HG02642 (cell line): ENCODE measurements around the gene MYL10.

Experiments used
- ATAC-seq: cut with Tn5 transposase; IDR thresholded peaks from one replicate; pipeline ENCODE4 v1.9.1; 2021; ENCODE audit warnings: mild to moderate bottlenecking; ENCODE audit not compliant: unreplicated experiment, poor library complexity

The MYL10 gene

DNA sequence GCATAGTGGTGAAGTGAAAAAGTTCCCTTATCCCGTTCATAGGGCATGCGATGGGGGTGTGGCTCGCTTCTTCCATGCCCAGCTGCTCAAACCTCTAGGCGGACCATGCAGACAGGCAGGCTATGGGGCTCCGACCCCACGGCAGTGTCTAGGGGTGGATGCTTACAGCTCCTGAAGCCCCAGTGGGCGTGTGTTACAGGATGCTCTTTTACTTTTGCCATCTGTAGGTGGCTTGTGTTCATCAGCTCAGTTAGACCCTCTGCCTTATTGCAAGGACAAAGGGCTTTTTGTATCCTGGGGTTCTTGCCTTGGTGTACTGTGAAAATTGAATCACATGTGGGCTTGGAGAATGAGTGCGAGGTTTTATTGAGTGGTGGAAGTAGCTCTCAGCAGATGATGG lies at the start of gene MYL10:
MYL10 (minus strand) TSS at position 126 of the 400 bp plus-strand sequence. CDS start 178 bp downstream, outside the sequence.
- ATAC-seq = no peak

DNA sequence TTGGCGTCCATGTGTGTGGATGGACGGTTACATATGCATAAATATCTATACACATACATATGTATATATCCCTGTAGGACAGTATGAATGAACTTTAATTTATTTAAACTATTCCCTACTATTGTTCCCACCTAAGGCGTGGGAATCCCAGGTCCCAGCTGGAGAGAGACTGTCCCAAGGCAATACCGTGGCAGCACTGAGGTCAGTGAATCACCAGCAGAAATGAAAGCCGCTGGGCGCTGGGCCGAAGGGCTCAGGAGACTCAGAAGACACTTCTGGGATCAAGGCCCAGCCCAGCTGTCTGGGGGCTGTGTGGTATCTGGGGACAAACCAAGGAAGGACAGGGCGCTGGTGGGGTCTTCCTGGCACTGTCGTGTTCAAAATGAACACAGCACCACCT lies 49.6 kb upstream of the MYL10 start:
- ATAC-seq = no peak

DNA sequence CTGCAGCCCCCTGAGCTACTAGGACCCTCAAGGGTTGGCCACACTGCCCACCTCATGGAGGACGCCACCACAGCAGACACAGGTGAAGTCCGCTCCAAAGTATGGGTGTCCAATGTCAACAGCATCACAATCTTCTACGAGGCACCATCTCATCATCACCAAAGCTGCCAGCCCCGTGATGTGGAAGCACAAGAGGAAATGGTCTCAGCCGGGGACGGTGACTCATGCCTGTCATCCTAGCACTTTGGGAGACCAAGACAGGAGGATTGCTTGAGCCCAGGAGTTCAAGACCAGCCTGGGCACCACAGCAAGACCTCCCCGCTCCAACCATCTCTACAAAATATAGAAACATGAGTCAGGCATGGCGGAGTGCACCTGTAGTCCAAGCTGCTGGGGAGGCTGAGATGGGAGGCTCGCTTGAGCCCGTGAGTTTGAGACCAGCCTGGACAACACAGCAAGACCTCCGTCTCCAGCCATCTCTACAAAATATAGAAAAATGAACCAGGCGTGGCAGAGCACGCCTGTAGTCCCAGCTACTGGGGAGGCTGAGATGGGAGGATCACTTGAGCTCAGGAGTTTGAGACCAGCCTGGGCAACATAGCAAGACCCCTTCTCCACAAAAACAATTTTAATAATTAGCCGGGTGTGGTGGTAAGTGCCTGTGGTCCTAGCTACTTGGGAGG lies 48.8 kb upstream of the MYL10 start:
- ATAC-seq = no peak

DNA sequence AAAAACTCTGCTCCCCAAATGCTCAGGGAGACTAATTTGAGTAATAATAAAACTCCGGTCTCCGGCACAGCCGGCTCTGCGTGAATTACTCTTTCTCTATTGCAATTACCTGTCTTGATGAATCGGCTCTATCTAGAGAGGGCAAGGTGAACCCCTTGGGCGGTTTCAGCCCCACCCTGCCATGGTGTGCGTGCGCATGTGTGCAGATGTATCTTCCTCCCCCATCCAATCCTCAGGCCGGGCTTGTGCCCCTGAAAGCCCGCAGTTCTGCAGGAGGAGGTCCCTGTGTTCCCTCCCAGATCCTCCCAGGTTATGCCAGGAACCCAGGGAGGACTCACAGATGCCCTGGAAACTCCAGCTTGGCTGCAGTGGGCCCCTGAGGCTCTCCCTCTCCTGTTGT lies 48.3 kb upstream of the MYL10 start:
- no peak for ATAC-seq

DNA sequence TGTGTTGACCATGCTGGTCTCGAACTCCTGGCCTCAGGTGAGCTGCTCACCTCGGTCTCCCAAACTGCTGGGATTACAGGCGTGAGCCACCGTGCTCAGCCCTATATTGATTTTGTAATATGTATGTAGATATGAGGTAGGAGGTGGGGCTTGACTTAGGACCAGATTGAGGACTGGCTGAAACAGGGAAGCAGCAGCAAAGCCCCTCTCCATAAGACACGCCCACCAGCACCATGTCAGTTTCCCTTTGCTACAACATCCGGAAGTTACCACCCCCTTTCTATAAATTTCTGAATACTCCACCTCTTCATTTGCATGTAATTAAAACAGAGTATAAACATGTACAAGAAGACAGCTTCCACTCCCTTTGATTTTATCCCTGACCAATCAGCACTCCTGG lies 47.9 kb upstream of the MYL10 start:
- no peak for ATAC-seq

DNA sequence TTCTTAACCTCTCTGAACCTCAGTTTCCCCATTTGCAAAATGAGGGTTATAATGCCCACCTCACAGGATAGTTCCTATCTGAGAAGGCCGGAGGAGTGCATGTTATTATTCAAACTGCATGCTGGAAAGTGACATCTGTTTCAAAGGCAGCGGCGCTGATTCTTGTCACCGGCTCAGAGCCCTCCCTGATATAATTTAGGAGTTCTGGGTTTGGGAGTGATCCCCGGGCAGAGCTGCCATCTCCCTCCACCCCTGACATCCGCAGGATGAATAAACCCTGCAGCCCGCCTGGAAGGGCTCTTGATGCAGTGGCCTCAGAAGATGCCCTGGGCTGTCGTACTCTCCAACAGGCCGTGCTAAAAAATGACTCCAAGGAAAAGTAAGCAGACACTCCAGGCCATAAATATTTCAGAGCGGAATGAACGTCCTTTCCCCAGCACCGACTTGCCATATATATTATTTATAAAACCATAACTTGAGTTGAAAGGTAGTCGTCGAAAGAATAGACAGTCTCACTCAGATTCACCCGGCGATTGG lies 47.0 kb upstream of the MYL10 start:
- no peak for ATAC-seq

- ATAC-seq = no peak
These were observed 45.3 kb upstream of the MYL10 start for GRCh38 chr7:101674439-101674838.

GRCh38 chr7:101673951-101674350 lies 44.9 kb upstream of the MYL10 start:
- ATAC-seq = no peak

DNA sequence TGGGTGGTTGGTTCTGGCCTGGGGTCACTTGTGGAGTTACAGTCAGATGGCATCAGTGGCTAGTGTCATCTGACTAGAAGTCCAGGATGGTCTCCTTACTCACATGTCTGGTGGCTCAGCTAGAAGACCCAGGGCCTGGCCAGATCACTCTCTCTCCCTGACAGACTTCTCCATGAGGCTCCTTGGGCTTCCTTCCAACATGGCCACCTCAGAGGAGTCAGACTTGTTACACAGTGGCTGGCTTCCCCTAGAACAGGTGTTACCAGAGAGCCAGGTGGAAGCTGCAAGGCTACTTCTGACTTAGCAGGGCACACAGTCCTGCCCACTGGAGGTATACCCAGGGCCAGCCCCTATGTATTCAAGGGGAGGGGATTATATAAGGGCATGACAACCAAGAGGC lies 44.2 kb upstream of the MYL10 start:
- ATAC-seq = no peak

- ATAC-seq = no peak
These were observed 42.6 kb upstream of the MYL10 start for GRCh38 chr7:101671371-101672356.

GRCh38 chr7:101669307-101669706 lies 40.2 kb upstream of the MYL10 start:
- no peak for ATAC-seq

DNA sequence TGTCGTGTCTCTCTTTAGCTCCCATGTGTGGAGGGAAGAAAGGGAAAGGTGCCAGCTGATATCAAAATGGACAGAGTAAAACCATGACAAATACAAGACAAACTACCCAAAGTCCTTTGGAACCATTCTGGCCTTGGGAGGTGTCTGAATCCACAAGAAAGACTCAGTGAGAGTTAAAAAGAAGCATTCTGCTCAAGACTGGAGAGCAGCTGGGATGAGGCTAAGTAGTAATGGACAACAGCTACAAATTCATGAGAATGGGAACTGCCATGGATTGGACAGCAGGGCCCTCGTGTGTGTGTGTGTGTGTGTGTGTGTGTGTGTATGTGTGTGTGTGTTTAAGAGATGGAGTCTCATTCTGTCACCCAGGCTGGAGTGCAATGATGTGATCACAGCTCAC lies 39.6 kb upstream of the MYL10 start:
- no peak for ATAC-seq

- no peak for ATAC-seq
These were observed 38.8 kb upstream of the MYL10 start for GRCh38 chr7:101667920-101668319.

- no peak for ATAC-seq
These were observed 38.3 kb upstream of the MYL10 start for GRCh38 chr7:101667399-101667798.

GRCh38 chr7:101666741-101667140 lies 37.6 kb upstream of the MYL10 start:
- no peak for ATAC-seq

GRCh38 chr7:101666293-101666692 lies 37.2 kb upstream of the MYL10 start:
- no peak for ATAC-seq

DNA sequence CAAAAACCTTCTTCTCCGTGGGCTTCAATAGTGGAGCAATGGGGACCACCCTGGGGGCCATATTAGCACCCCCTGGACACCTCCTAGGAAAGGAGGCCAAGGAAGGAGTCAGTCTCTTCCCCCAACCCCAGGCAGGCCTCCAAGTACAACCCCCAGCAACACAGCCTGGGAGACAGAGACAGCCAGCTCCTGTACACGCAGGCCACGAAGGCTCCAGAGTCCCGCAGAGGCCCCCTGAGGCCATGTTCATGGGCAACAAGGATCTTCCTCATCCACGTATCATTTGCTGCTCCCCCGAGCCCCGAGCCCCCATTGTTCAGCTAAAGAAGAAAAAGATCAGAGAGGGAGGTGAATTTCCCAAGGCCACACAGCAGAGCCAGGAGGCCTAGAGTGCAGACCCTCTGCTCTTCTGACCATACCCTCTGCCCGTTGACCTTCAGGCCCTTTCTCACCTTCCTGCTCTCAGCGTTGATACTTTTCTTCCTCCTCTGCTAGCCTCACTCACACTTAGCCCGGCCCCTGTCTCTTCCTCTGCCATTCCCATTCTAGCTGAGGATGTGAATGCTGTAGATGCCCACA lies 35.9 kb upstream of the MYL10 start:
- ATAC-seq = no peak

GRCh38 chr7:101664436-101664835 lies 35.3 kb upstream of the MYL10 start:
- no peak for ATAC-seq

- ATAC-seq = no peak
These were observed 34.7 kb upstream of the MYL10 start for GRCh38 chr7:101663747-101664146.

DNA sequence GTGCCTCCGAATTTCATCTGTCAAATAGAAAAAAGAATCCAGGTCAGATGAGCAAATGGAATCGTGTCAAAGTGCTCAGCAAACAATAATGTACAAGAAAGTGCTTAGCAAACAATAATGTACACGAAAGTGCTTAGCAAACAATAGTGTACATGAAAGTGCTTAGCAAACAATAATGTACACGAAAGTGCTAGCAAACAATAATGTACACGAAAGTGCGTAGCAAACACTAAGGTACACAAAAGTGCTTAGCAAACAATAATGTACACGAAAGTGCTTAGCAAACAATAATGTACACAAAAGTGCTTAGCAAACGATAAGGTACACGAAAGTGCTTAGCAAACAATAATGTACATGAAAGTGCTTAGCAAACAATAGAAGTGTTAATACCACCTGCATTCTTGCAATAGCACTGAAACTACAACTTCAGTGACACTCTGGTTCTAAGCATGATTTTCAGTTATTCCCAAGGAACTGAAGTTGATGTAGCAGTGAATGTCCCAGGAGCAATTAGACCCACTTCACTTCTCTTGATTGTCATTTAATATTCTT lies 33.4 kb upstream of the MYL10 start:
- no peak for ATAC-seq

- ATAC-seq = no peak
These were observed 30.6 kb upstream of the MYL10 start for GRCh38 chr7:101659706-101660105.
